ENCODE results near the gene NAV3.

GRCh38 chr12:77943466-77943865, 112.8 kb downstream of the NAV3 start:
- TF ChIP-seq POLR2AphosphoS5 (IDR thresholded peaks at IDR 0.05), result no peak
- TF ChIP-seq, protein P1, sequence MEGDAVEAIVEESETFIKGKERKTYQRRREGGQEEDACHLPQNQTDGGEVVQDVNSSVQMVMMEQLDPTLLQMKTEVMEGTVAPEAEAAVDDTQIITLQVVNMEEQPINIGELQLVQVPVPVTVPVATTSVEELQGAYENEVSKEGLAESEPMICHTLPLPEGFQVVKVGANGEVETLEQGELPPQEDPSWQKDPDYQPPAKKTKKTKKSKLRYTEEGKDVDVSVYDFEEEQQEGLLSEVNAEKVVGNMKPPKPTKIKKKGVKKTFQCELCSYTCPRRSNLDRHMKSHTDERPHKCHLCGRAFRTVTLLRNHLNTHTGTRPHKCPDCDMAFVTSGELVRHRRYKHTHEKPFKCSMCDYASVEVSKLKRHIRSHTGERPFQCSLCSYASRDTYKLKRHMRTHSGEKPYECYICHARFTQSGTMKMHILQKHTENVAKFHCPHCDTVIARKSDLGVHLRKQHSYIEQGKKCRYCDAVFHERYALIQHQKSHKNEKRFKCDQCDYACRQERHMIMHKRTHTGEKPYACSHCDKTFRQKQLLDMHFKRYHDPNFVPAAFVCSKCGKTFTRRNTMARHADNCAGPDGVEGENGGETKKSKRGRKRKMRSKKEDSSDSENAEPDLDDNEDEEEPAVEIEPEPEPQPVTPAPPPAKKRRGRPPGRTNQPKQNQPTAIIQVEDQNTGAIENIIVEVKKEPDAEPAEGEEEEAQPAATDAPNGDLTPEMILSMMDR (IDR thresholded peaks at IDR 0.05), result no peak
- TF ChIP-seq POLR2A (IDR thresholded peaks at IDR 0.05), result no peak
